ENCODE data around the gene LIN9. TPM values are rescaled to one million over a fixed set of nuclear protein-coding genes. Genes with fewer than 3 reads are reported as not detected.
"Not testable (repeated sequence)": the region's sequence is repeated elsewhere in the genome, so short reads cannot be mapped to it uniquely, and the experiment has no call there.

The LIN9 gene
- total RNA-seq (2014; rRNA removed; shearing (Covaris generic)): 10.2 and 16.1 TPM in 2 replicates

GRCh38 chr1:226308723-226309397, at the start of gene LIN9:
Gene LIN9 (minus strand): TSS chr1:226309164. CDS start chr1:226309139, 25 bp downstream.
- DNase-seq (ENCODE audit: low read depth): peak; percentile 89

DNA sequence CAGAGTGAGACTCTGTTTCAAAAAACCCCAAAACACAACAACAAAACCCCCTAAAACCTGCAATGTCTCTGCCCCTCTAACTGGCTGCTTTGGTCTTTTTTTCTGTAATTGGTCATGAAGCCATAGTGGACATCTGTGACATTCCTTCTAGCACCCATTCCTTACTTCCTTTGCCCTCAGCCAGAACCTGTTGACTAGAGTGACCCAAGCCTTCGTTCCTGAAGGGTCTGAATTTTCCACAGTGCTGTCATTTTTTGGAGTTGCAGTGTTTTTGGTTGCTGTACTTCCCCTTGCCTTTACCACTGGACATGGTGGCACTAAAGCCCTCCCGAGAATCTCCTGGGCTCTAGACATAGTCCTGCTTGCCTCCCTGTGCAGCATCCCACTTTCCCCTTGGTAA, 48.5 kb upstream of the LIN9 start:
- no peak for DNase-seq (ENCODE audit: low read depth)

DNA sequence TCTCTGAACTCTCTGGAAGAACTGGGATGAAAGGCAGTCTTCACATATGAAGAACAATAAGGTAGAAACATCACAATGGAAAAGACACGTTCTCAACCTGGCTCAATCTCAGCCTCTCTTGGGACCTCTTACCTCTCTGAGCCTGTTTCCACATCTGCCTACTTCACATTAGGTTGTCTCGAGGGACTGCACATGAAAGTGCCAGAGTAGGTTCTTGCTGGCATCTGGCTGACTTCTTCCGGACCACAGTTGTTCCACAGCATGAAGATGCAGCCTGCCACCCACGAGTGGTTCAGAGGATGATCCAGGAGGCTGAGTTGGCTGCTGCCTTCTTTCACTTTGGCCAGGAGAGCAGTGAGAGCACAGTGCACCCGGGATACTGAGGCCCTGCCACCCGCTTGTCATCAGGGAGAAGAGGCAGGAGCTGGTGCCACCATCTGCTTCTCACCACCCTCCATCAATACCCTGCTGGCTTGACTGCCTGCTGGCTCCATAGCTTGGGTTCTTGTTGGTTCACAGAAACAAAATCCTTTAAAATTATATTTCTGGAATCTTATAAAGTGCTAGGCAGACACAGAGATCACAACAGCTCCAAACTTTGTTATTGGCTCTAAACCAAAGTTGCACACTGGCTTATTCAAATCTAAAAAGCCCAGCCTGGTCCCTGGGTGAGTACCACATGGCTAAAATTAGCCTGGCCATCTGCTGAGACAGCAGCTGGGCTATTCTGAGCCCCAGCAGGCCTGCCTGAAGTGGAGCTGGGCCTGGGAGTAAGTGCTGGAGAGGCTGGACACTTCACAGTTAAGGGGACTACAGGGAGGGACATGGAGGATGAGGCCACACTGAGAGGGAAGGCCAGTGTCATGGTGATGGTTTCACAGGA, 46.9 kb upstream of the LIN9 start:
- no peak for DNase-seq (ENCODE audit: low read depth)

GRCh38 chr1:226355016-226355415, 46.1 kb upstream of the LIN9 start:
- no peak for DNase-seq (ENCODE audit: low read depth)

- DNase-seq (ENCODE audit: low read depth): no peak
Observed at GRCh38 chr1:226353698-226354525, 44.9 kb upstream of the LIN9 start.

DNA sequence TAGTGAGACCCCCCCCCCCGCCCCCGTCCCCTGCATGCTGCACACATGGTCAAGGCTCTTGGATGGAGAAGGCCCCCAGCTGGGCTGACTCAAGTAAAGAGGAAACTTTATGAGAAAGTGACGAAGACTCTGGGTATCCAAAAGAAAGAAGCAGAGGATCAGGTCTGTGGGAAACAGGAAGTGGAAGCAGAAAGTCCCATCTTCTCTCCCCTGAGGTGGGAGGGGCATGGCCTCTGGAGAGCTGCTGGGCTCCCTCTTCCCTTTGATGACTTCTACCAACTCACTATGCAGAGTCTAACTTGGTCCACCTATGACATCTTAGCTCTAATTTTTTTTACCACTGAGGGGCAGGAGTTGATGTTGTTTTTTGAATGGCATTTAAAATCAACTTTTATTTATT, 42.7 kb upstream of the LIN9 start:
- peak; percentile 28 for DNase-seq (ENCODE audit: low read depth)

- DNase-seq (ENCODE audit: low read depth): no peak
Observed at GRCh38 chr1:226350519-226350865, 41.5 kb upstream of the LIN9 start.

DNA sequence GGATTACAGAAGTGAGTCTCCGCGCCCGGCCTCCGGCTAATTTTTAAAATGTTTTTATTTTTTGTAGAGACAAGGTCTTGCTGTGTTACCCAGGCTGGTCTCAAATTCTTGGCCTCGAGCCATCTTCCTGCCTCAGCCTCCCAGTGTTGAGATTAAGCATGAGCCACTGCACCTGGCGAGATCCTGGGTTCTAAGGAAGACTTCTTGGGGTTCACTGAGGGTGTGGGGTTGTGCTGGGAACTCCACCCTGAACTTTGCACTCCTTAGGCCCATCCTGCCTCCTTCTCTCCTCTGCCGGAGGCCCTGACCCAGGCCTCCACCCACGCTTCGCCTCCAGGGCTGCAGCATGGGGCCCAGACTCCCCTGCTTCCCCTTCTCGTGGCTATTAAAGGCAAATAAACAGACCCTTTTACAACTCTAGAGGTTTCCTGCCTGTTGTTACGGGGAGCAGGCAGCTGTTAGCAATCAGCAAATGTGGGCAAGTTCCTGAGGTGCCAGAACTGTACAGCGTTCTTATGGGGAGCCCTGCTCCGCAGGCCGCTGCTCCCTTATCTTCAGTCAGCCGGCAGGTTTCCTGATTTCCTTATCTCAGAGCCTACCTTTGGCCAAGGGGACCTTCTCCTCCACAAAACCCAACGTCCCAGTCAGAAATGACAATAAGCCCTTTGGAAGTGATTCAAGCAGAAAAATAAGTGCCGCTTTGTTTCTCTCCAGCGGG, 41.0 kb upstream of the LIN9 start:
- DNase-seq (ENCODE audit: low read depth): no peak

DNA sequence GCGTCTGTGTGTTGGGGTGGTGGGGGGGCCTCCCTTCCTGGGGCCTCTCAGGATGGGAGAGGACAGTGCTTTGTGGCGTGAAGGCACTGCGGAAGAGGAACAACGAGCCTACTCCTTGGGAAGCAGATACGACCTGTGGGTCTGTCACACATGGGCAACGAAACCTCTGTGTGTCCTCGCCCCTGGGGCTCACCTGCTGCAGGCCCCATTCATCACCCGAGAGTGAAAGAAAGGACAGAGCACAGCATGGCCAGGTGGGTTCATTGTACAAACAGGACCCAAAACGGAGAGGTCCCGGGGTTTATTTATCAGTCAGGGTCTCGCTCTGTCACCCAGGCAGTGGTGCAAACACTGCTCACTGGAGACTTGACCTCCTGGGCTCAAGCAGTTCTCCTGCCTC, 40.1 kb upstream of the LIN9 start:
- DNase-seq (ENCODE audit: low read depth): no peak

DNA sequence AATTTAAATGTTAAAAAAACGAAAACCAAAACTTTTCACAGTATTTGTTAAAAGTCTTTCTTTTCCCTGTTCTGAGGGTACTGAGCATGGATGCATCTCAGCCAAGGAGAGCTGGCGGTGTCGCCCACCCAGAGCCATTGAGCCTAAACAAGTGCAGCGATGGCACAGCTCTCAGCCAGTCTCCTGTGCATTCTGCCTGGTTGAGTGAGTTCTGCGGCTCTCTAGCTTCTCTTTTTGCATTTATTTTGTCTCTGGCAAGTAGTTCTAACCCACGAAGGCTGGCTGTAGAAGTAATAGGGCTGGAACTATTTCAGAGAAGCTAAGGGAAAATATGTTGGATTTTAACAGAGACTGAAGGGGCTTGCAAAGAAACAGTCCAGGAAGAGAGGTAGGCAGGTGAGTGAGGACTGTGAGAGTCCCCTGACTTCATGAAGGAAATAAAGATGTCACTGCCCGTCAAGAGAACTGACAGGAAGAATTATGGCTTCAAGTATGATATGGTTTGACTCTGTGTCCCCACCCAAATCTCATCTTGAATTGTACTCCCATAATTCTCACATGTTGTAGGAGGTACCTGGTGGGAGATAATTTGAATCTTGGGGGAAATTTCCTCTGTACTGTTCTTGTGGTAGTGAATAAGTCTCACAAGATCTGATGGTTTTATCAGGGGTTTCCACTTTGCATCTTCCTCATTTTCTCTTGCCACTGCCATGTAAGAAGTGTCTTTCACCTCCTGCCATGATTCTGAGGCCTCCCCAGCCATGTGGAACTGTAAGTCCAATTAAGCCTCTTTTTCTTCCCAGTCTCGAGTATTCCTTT, 35.7 kb upstream of the LIN9 start:
- no peak for DNase-seq (ENCODE audit: low read depth)

- no peak for DNase-seq (ENCODE audit: low read depth)
Observed at GRCh38 chr1:226342656-226343055, 33.7 kb upstream of the LIN9 start.

GRCh38 chr1:226340111-226340510, 31.1 kb upstream of the LIN9 start:
- not testable (repeated sequence) for DNase-seq (ENCODE audit: low read depth)

- DNase-seq (ENCODE audit: low read depth): no peak
Observed at GRCh38 chr1:226337276-226337875, 28.4 kb upstream of the LIN9 start.

GRCh38 chr1:226335661-226336060, 26.7 kb upstream of the LIN9 start:
- DNase-seq (ENCODE audit: low read depth): no peak

- DNase-seq (ENCODE audit: low read depth): peak; percentile 62
Observed at GRCh38 chr1:226332947-226333346, 24.0 kb upstream of the LIN9 start.

DNA sequence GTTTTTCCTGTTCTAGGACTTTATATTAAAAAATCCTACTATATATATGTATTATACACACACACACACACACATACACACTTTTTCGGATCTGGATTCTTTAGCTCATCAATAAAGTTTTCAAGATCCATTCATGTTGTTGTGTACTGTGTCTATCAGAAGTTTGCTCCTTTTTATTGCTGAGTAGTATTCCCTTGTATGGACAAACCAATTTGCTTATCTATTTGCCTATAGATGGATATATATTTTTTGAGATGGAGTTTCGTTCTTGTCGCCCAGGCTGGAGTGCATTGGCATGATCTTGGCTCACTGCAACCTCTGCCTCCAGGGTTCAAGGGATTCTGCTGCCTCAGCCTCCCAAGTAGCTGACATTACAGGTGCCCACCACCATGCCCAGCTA, 20.3 kb upstream of the LIN9 start:
- DNase-seq (ENCODE audit: low read depth): no peak

DNA sequence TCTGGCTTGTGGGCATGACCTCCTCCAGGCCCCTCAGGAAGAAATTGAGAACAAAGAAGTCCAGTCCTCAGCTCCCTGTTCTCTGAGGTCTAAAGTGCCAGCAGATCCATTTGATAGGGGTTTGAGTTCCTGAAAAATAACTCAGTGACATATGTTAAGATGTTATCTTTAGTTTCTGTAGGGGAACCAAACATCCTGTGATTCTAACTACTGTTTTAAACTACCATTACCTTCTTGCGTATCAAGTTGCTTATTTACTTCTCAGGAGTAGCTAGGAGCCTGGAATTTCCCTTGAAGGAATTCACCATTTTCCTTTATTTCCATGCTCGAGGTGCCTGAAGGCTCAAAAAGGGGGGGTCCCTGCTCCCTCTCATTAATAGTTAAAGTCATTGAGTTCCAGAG, 18.8 kb upstream of the LIN9 start:
- DNase-seq (ENCODE audit: low read depth): peak; percentile 9

GRCh38 chr1:226325178-226325577, 16.2 kb upstream of the LIN9 start:
- DNase-seq (ENCODE audit: low read depth): peak; percentile 69

DNA sequence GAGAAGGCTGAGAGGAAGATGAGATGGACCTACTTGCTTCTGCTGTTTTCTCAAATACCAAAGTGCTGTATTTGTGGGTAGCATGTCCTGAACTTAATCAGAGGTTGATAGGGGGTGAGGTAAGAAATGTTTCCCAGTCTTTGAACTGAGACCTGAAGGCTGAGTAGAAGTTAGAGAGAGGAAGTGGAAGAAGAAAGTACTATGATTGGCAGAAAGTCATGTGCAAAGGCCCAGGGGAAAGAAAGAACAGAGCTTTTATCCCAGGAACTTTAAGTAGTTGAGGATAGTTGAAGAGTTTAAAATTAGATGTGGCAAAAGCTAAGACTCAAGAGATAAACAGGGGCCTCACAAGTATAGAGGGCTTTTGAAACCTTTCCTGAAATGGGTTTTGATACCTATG, 15.5 kb upstream of the LIN9 start:
- no peak for DNase-seq (ENCODE audit: low read depth)

DNA sequence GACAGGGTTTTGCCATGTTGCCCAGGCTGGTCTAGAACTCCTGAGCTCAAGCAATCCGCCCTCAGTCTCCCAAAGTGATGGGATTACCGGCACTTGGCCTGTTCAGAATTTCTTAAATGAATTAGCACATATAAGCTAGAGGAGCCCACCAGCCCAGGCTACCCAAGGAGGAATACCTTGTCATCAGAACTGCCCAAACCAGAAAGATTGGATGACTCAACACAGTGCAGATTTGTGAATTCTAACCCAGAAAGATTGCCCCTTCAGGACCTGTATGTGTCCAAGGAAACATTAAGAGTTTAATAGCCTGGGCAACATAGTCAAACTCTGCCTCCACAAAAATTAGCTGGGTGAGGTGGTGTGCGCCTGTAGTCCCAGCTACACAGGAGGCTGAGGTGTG, 14.0 kb upstream of the LIN9 start:
- no peak for DNase-seq (ENCODE audit: low read depth)
